T-helper 1 cell treated with Interleukin-12 subunit alpha and Interleukin-12 subunit beta and Interleukin-4 antibody, amounts not matched to agents 30 ng/mL and 1 ng/mL, for 36 hours (primary cell): ENCODE data around the gene ACTR5. TPM values are rescaled to one million over a fixed set of nuclear protein-coding genes. Genes with fewer than 3 reads are reported as not detected.

Source experiments
- intact Hi-C: fragments of 100-400 bp; cut with micrococcal nuclease; formaldehyde crosslinking; loops from one replicate; pipeline ENCODE4 v1.15.1; 2024
- total RNA-seq: library from RNA; stranded (reverse); gene quantifications from 2 replicates; pipeline ENCODE4 v1.2.3, GENCODE V29; 2022

ACTR5 gene
- total RNA-seq, 1 donor from 2014 or later = 9.4 TPM

DNA sequence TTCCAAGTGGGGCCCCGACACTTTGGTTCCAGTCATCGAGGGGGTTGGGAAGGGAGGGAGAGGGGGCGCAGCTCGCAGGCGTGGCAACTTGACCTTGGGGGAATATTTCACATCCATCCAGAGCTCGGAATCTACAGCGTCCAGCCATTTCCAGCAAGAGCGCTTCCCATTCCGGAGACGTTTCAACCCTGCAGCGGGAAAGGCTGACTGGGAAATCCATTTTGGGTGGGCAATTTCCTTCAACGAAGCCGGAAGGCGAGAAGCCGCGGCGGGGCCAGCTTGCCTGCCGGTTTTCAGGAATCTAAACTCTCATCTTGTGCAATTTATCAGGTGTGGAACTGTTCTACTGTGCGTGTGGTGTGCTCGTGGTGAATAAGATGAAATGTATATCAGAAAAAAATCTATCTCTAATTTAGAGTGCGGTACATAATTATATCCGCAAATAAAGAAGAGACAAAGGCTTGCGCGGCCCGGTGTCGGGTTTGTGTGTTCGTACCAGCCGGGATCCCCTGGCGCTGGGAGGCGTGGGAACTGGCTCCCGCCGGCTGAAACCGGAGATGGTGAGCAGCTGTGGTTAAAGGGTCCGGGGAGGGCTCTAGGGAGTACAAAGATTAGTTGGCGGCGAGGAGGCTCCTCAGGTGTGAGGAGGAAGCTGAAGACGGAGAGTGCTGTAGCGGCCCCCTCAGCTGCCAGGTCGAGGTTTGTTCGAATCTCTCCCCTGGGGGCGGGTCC, 19.2 kb upstream of the ACTR5 start:
- intact Hi-C loops = loop anchor here (5.0 kb wide), 2 partner anchors 318 to 1963 kb away; no protein-coding TSS in a partner anchor

- intact Hi-C loops = loop anchor here (5.0 kb wide), 2 partner anchors 318 to 1963 kb away; no protein-coding TSS in a partner anchor
Measured at GRCh38 chr20:38729767-38730166, 18.5 kb upstream of the ACTR5 start.

- intact Hi-C loops = no loop called here
Measured at GRCh38 chr20:38730167-38730988, 17.9 kb upstream of the ACTR5 start.

GRCh38 chr20:38730989-38731737, 17.1 kb upstream of the ACTR5 start:
- intact Hi-C loops = loop anchor here (1.0 kb wide), 4 partner anchors 17 to 162 kb away; partner anchors contain the start of gene ACTR5

DNA sequence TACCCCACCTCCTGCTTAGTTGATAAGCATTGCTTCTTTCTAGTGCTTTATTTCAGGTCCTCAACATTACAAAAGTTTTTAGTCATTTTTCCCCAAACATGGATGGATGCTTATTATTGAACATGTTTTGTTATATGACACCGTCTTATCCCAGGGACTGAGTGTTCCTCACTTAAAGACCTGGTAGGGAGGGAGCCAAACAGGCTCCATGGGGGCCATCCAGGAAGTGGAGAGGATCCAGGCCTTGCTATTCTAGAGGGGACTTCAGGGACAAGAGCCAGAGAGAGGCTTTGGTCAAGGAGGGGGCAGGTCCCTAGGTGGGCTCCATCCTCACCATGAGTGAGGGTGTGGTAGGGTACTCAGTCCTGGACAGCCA, 16.5 kb upstream of the ACTR5 start:
- intact Hi-C loops = loop anchor here (1.0 kb wide), 4 partner anchors 17 to 162 kb away; partner anchors contain the start of gene ACTR5

DNA sequence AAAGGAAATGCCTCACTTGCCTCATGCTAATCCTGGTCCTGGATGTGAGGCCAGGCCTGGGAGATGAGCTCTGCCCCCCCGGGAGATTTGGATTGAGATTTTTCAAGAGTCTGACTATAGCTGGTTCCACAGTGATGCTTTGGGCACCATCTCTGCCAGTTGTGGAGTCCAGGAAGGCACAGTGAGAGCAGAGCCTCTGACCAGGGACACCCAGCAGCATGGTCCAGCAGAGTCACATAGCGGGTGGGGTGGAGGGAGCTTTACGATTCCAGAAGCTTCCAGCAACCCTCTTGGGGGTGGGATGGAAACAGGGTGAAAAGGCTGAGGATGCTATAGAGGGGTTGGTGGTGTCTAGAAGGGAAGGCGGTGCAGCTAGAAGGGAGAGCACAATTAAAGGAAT, 15.3 kb upstream of the ACTR5 start:
- intact Hi-C loops = no loop called here

GRCh38 chr20:38735172-38735571, 13.1 kb upstream of the ACTR5 start:
- intact Hi-C loops = no loop called here

- intact Hi-C loops = no loop called here
Measured at GRCh38 chr20:38737887-38738286, 10.4 kb upstream of the ACTR5 start.

DNA sequence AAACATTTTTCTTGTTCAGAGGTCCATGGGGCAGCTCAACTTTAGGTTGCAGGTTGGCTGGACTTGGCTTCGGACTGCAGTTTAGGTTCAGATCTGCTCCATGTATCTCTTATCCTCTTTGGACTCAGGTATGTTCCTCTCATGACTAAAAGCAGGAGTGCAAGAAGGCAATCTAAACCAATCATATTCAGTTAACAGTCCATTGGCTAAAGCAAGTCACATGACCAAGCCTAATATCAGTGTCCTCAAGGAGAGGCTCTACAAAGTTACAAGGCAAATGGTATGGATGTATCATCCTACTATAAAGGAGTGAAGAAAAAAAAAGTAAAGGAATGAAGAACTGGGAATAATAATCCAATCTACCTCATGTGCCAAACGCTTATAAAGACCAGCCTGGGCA, 2.5 kb upstream of the ACTR5 start:
- intact Hi-C loops = loop anchor here (5.0 kb wide), 3 partner anchors 127 to 1053 kb away; partner anchors contain the start of gene CTNNBL1

DNA sequence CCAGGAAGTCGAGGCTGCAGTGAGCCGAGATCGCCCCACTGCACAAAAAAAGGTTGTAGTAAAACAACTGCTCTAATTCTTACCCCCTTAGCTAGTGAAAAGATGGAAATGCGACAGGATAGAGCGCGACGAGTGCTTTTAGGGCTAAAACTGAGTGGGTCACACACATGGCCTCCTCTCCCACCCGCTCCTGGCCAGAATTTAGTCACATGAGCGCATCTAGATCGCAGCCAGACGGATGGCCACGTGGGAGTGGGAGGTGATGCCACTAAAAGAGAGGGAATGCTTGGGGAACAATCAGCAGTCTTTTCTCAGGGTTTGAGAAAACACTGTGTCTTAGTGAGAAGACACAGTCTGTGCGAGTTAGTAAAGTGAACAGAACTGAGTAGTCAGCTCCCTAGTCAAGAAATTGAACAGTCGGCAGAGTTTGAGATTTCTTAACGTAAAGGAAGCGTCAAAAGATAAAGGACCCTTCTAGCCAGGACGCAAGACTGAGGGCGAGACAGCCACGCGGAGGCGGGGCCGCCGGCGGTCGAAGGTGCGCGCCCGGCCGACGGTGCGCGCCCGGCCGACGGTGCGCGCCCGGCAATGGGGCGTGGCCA, 664 bp upstream of the ACTR5 start:
- intact Hi-C loops = loop anchor here (1.0 to 5.0 kb wide), 14 partner anchors 16 to 1055 kb away; partner anchors contain the start of genes CTNNBL1, DHX35, FAM83D and PPP1R16B

DNA sequence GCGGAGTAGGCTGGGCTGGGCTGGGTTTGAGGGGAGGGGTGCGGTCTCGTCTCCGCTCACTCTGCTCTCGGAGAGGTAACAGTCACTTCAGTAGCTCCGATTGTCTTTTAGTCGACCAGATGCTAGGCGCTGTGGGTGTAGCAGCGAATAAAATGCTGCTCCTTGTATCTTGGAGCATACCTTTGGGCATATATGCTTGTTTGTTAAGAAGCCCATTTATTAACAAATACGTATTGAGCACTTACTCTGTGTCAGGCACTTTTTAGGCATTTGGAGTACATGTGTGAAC, 545 bp downstream of the ACTR5 start:
- intact Hi-C loops = loop anchor here (1.0 to 5.0 kb wide), 14 partner anchors 18 to 1057 kb away; partner anchors contain the start of genes CTNNBL1, DHX35, FAM83D and PPP1R16B

DNA sequence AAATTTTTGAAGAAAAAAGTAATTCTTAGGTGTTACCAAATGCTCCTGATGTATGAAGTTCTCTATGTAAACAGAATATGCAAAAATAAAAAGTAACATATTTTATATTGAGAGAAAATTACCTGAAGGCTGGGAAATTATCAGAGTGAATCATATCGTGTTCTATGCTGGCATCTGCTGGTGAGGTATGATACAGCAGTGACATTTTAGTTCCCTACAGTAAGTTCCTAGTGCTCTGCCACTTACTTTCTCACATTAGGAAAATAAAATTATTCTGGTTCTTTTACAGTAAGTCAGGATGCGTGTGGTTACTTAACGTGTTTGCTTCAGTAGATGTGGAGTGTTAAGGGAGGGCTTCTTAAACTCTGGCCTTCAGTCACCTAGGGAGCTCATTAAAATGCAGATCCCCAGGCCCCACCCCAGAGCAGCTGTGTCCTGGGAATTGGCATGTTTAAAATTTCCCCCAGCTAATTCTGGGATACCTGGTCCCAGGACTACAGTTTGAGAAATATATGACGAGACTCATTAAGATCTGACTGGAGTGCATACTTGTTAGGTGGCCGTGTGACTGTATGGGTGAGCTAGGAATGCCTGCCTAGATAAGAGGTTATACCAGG, 3.2 kb downstream of the ACTR5 start:
- intact Hi-C loops = loop anchor here (1.0 kb wide), 3 partner anchors 25 to 118 kb away; no protein-coding TSS in a partner anchor

GRCh38 chr20:38752029-38752428, 3.8 kb downstream of the ACTR5 start:
- intact Hi-C loops = no loop called here

DNA sequence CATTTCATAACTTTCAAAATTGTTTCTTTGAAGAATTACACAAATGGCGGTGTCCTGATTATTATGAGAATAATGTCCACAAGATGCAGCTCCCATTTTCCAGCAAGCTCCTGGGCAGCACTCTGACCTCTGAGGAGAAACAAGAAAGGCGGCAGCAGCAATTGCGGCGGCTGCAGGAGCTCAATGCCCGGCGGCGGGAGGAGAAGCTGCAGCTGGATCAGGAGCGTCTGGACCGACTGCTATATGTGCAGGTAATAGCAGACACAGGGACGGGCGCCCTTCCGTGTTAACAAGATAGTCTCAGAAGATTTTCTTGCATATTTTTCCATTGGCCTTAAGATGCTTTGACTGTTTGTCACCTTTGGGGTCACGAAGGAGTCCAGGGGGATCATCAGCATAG, 6.7 kb downstream of the ACTR5 start:
- intact Hi-C loops = no loop called here

DNA sequence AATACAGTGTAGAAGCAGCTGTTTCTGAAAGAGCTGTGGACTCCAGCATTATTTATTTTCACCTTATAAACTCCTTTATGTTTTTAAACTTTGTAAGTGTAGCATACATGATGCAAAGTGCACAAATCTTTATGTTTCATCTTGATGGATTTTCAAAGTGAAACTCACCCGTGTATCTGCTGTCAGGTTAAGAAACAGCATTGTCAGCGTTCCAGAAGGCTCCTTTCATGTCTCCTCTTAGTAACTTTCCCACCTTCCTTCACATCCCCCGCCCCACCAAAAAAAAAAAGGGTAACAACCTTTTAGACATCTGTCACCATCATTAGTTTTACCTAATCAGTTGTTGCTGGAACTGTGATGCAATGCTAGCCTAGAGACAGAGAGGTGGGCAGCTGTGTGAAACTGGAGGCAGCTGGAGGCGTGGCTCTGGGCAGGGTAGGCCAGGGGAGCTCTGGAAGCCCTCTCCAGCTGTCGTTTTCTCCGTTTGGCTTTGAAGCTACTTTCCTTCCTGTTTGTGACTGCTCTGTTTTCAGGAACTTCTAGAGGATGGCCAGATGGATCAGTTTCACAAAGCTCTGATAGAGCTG, 7.2 kb downstream of the ACTR5 start:
- intact Hi-C loops = no loop called here

GRCh38 chr20:38757145-38757775, 9.0 kb downstream of the ACTR5 start:
- intact Hi-C loops = no loop called here

- intact Hi-C loops = no loop called here
Measured at GRCh38 chr20:38759106-38759505, 10.8 kb downstream of the ACTR5 start.

- intact Hi-C loops = no loop called here
Measured at GRCh38 chr20:38760978-38761377, 12.7 kb downstream of the ACTR5 start.

DNA sequence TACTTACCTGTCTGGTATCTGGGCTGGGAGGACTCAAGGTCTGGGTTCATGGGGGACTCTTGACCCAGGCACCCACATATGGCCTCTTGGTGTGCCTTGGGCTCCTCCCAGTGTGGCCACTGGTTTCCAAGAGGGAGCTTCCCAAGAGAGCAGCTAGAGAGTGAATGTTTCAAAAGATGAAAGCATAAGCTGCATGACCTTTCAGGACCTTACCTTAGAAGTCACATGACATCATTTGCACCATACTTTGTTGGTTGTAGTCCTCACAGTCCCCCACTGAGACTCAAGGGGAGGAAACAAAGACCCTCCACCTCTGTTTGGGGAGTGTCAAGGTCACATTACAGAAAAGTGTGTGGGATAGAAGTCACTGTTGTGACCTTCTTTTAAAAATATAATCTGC, 13.9 kb downstream of the ACTR5 start:
- intact Hi-C loops = no loop called here

GRCh38 chr20:38763616-38764015, 15.4 kb downstream of the ACTR5 start:
- intact Hi-C loops = no loop called here
